GM21423 (cell line): ENCODE results near the gene TSPOAP1.

Source experiments
- ATAC-seq: cut with Tn5 transposase; IDR thresholded peaks from one replicate; pipeline ENCODE4 v1.9.1; 2021; ENCODE audit warnings: mild to moderate bottlenecking, moderate library complexity; ENCODE audit not compliant: unreplicated experiment

Gene TSPOAP1

GRCh38 chr17:58267347-58268324 is 61.0 kb downstream of the TSPOAP1 start:
- no peak for ATAC-seq

GRCh38 chr17:58265902-58266875 is 62.4 kb downstream of the TSPOAP1 start:
- no peak for ATAC-seq

GRCh38 chr17:58265271-58265670 is 63.3 kb downstream of the TSPOAP1 start:
- ATAC-seq: no peak

- no peak for ATAC-seq
Measured at GRCh38 chr17:58264407-58265103, 64.0 kb downstream of the TSPOAP1 start.

- no peak for ATAC-seq
Measured at GRCh38 chr17:58263773-58264172, 64.8 kb downstream of the TSPOAP1 start.

- no peak for ATAC-seq
Measured at GRCh38 chr17:58262149-58262548, 66.4 kb downstream of the TSPOAP1 start.

GRCh38 chr17:58254803-58255202 is 73.8 kb downstream of the TSPOAP1 start:
- no peak for ATAC-seq

GRCh38 chr17:58253082-58253481 is 75.5 kb downstream of the TSPOAP1 start:
- ATAC-seq: no peak

- no peak for ATAC-seq
Measured at GRCh38 chr17:58252141-58252540, 76.5 kb downstream of the TSPOAP1 start.
